Measurements from ENCODE around the gene VAT1L.

DNA sequence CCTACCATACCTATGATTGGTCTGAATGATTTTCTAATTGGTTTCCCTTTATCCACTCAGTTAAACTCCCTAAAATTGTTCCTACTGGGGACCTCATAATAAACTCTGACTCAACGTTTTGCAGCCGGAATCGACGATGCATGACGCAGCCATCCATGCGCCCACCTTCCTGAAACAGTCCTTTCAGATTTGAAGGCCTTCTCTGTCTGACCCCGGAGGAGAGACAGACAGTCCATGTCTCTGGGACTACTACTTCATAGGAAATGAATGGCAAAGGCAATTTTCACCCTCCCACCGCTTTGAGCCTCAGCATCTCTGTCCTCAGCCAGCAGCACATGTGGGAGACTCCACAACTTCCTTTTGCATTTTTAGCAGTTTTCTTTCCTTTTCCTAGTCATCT, 13.5 kb downstream of the VAT1L start:
- TF ChIP-seq, protein P1, sequence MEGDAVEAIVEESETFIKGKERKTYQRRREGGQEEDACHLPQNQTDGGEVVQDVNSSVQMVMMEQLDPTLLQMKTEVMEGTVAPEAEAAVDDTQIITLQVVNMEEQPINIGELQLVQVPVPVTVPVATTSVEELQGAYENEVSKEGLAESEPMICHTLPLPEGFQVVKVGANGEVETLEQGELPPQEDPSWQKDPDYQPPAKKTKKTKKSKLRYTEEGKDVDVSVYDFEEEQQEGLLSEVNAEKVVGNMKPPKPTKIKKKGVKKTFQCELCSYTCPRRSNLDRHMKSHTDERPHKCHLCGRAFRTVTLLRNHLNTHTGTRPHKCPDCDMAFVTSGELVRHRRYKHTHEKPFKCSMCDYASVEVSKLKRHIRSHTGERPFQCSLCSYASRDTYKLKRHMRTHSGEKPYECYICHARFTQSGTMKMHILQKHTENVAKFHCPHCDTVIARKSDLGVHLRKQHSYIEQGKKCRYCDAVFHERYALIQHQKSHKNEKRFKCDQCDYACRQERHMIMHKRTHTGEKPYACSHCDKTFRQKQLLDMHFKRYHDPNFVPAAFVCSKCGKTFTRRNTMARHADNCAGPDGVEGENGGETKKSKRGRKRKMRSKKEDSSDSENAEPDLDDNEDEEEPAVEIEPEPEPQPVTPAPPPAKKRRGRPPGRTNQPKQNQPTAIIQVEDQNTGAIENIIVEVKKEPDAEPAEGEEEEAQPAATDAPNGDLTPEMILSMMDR (IDR thresholded peaks at IDR 0.05): no peak
- TF ChIP-seq POLR2A (IDR thresholded peaks at IDR 0.05; ENCODE audit: low read depth) (no peak), POLR2AphosphoS5 (IDR thresholded peaks at IDR 0.05) (no peak), EP300 (IDR thresholded peaks at IDR 0.05) (no peak)
